Osteoblast (primary cell): ENCODE measurements around the gene TCFL5. TPM values are rescaled to one million over a fixed set of nuclear protein-coding genes. Genes with fewer than 3 reads are reported as not detected.

Experiments used
- DNase-seq: peaks from one replicate; pipeline ENCODE4 v3.0.0; 2011; ENCODE audit warnings: low spot score, mixed read lengths; ENCODE audit not compliant: insufficient read length; ENCODE audit errors: missing footprints
- H2AFZ ChIP-seq: 2 replicates; pipeline ENCODE4 v1.6.0; 2011; ENCODE audit warnings: mild to moderate bottlenecking, low read length
- H3K27ac ChIP-seq: 2 replicates; pipeline ENCODE4 v1.5.1; 2011; ENCODE audit warnings: mild to moderate bottlenecking, low read depth, low read length, moderate library complexity
- H3K27me3 ChIP-seq: 2 replicates; pipeline ENCODE4 v1.6.0; 2012; ENCODE audit warnings: mild to moderate bottlenecking, control low read depth, inconsistent platforms, low read length, moderate library complexity; ENCODE audit not compliant: insufficient read depth
- H3K36me3 ChIP-seq: 2 replicates; pipeline ENCODE4 v1.5.1; 2011; ENCODE audit warnings: mild to moderate bottlenecking, low read length, control low read depth, moderate library complexity; ENCODE audit not compliant: insufficient read depth
- H3K4me1 ChIP-seq: 2 replicates; pipeline ENCODE4 v1.5.1; 2011; ENCODE audit warnings: mild to moderate bottlenecking, low read length, control low read depth, moderate library complexity; ENCODE audit not compliant: insufficient read depth
- H3K4me2 ChIP-seq: 2 replicates; pipeline ENCODE4 v1.6.0; 2011; ENCODE audit warnings: mild to moderate bottlenecking, low read length; ENCODE audit not compliant: insufficient read depth
- H3K4me3 ChIP-seq: fragments of 200-600 bp; sonication (generic); 3 replicates; pipeline ENCODE4 v1.5.1; 2012; ENCODE audit warnings: mild to moderate bottlenecking, low read length, inconsistent platforms; ENCODE audit not compliant: insufficient read depth
- H3K79me2 ChIP-seq: 2 replicates; pipeline ENCODE4 v1.6.0; 2012; ENCODE audit warnings: mild to moderate bottlenecking, low read length, control low read depth, inconsistent platforms; ENCODE audit not compliant: insufficient read depth
- H3K9me3 ChIP-seq: 2 replicates; pipeline ENCODE4 v1.5.1; 2011; ENCODE audit warnings: low read depth, low read length, control low read depth
- H4K20me1 ChIP-seq: 2 replicates; pipeline ENCODE4 v1.6.0; 2012; ENCODE audit warnings: mild to moderate bottlenecking, low read length, control low read depth; ENCODE audit not compliant: insufficient read depth
- CTCF ChIP-seq: IDR thresholded peaks from 2 replicates; pipeline ENCODE4 v1.5.1; 2011; ENCODE audit warnings: mild to moderate bottlenecking, low read depth, low read length, moderate library complexity; ENCODE audit errors: extremely low read depth
- total RNA-seq: library from RNA; depleted of rRNA; stranded (reverse); fragments of >200 nt; gene quantifications from 2 replicates; pipeline ENCODE4 v1.2.3, GENCODE V29; 2012

Gene TCFL5
- total RNA-seq, 1 donor: 13.0 TPM

- Histone ChIP-seq H4K20me1 (peaks cover 74% of the 10 kb centered on the region), H2AFZ (no peak overlapping the region), H3K27me3 (no peaks in the 10 kb centered on the region), H3K4me1 (peaks cover 11% of the 10 kb centered on the region), H3K36me3 (peaks cover 85% of the 10 kb centered on the region), H3K79me2 (peaks cover 95% of the 10 kb centered on the region), H3K27ac (no peak overlapping the region), H3K9me3 (no peaks in the 10 kb centered on the region), H3K4me3 (no peak overlapping the region), H3K4me2 (no peak overlapping the region)
- peak; percentile 73 for DNase-seq
- no peak for TF ChIP-seq CTCF
Observed at GRCh38 chr20:62908971-62909791, 47.6 kb upstream of the TCFL5 start.

- H3K36me3 ChIP-seq: peaks cover 94% of the 10 kb centered on the region
Observed at GRCh38 chr20:62907384-62908317, 46.0 kb upstream of the TCFL5 start.

GRCh38 chr20:62906647-62907375 is 45.2 kb upstream of the TCFL5 start:
- peaks cover 17% of the 10 kb centered on the region for H3K4me1 ChIP-seq
- no peak for TF ChIP-seq CTCF
- peak overlapping the region; percentile 36 for H3K4me2 ChIP-seq
- no peak overlapping the region for H3K4me3 ChIP-seq
- H3K27ac ChIP-seq: no peak overlapping the region
- H3K9me3 ChIP-seq: no peaks in the 10 kb centered on the region
- H2AFZ ChIP-seq: no peak overlapping the region
- H3K79me2 ChIP-seq: peaks cover 81% of the 10 kb centered on the region
- DNase-seq: peak; percentile 25
- peaks cover 96% of the 10 kb centered on the region for H3K36me3 ChIP-seq
- no peaks in the 10 kb centered on the region for H3K27me3 ChIP-seq
- peaks cover 74% of the 10 kb centered on the region for H4K20me1 ChIP-seq

More at GRCh38 chr20:62907384-62908317, 46.0 kb upstream of the TCFL5 start:
- no peaks in the 10 kb centered on the region for H3K27me3 ChIP-seq
- TF ChIP-seq CTCF: peak; percentile 33
- H3K79me2 ChIP-seq: peaks cover 89% of the 10 kb centered on the region
- H3K4me2 ChIP-seq: peak overlapping the region; percentile 36
- no peak overlapping the region for H2AFZ ChIP-seq
- peaks cover 17% of the 10 kb centered on the region for H3K4me1 ChIP-seq
- H3K27ac ChIP-seq: peak overlapping the region; percentile 3
- no peaks in the 10 kb centered on the region for H3K9me3 ChIP-seq
- peak; percentile 91 for DNase-seq
- H4K20me1 ChIP-seq: peaks cover 76% of the 10 kb centered on the region
- no peak overlapping the region for H3K4me3 ChIP-seq
